ENCODE results near the gene EXOSC5.

DNA sequence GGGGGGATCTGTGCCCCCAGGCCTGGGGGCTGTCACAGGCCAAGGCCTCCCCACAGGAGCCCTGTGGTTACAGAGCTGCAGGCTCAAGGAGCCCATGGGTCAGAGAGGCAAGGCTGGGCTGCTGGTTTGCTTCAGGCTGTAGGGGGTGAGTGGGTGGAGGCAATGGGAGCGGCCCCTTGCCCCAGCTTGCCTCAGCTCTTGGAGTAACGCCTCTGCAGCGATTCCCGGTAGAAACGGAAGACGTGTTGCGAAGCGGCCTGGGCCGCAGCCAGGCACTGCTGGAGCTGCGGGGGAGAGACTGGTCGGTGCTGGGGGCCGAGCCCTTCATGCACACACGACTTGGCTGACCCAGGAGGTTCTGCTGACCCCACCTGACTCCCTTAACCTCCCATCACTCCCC, 10.7 kb downstream of the EXOSC5 start:
- TF ChIP-seq, protein P1, sequence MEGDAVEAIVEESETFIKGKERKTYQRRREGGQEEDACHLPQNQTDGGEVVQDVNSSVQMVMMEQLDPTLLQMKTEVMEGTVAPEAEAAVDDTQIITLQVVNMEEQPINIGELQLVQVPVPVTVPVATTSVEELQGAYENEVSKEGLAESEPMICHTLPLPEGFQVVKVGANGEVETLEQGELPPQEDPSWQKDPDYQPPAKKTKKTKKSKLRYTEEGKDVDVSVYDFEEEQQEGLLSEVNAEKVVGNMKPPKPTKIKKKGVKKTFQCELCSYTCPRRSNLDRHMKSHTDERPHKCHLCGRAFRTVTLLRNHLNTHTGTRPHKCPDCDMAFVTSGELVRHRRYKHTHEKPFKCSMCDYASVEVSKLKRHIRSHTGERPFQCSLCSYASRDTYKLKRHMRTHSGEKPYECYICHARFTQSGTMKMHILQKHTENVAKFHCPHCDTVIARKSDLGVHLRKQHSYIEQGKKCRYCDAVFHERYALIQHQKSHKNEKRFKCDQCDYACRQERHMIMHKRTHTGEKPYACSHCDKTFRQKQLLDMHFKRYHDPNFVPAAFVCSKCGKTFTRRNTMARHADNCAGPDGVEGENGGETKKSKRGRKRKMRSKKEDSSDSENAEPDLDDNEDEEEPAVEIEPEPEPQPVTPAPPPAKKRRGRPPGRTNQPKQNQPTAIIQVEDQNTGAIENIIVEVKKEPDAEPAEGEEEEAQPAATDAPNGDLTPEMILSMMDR (IDR thresholded peaks at IDR 0.05): no peak
- TF ChIP-seq EP300 (IDR thresholded peaks at IDR 0.05) (no peak), POLR2A (IDR thresholded peaks at IDR 0.05) (no peak)
